Measurements from ENCODE around the gene MINDY1. TPM values are rescaled to one million over a fixed set of nuclear protein-coding genes. Genes with fewer than 3 reads are reported as not detected.
A peak's percentile ranks its signal among the peaks of the same experiment; 100 is the strongest.

Gene MINDY1
- total and polyA plus RNA-seq, 9 of the 15 experiments (the other 6 are each of a cell fraction or from before 2014, with no cell fraction given): 0.49 to 11.0 (median 6.0) TPM

GRCh38 chr1:150965605-150966004, 41.1 kb downstream of the MINDY1 start:
- no peak for FAIRE-seq
- POLR2A ChIA-PET: interaction anchor here (1.1 to 7.5 kb wide), 4 partner anchors 9 to 22 kb away, joined by 3 to 64 read pairs (median 30); partner anchors contain the start of gene CERS2
- TF ChIP-seq RFX5 (IDR thresholded peaks at IDR 0.05; ENCODE audit: low read depth, low read length) (no peak), NFIX (CRISPR knock-in tag; IDR thresholded peaks at IDR 0.05; ENCODE audit: low read depth) (no peak), MEF2A (IDR thresholded peaks at IDR 0.05; ENCODE audit: control insufficient read depth, low read depth, low read length) (no peak), CHD4 (IDR thresholded peaks at IDR 0.05; ENCODE audit: insufficient read depth, insufficient replicate concordance, low read depth, low read length, poor library complexity, severe bottlenecking) (no peak), POLR2A (conservative IDR thresholded peaks at IDR 0.05) (0 out of 2 replicates have a peak, but pooled peaks have one; percentile 27), ZNF518B (CRISPR knock-in tag; IDR thresholded peaks at IDR 0.05) (no peak), KDM4B (IDR thresholded peaks at IDR 0.05; ENCODE audit: borderline replicate concordance in 2 of 2, low read depth in 1 of 2) (no peak), CSDE1 (IDR thresholded peaks at IDR 0.05) (no peak), SOX6 (IDR thresholded peaks at IDR 0.05) (no peak), POLR2AphosphoS5 (IDR thresholded peaks at IDR 0.05; ENCODE audit: control insufficient read depth, insufficient read depth, low read depth, low read length) (peak; percentile 12; the same call in 1 of the 2 replicates), CTBP1 (IDR thresholded peaks at IDR 0.05; ENCODE audit: borderline replicate concordance) (no peak), ZBTB33 (CRISPR knock-in tag; IDR thresholded peaks at IDR 0.05) (no peak), U2AF2 (optimal IDR thresholded peaks at IDR 0.05; ENCODE audit: low read depth, low read length) (no peak)
- 80% methylated on average over 4 of the region's 4 CpGs for whole genome bisulfite sequencing (ENCODE audit: insufficient coverage, low coverage, missing lambda C conversion rate)
- H3K9ac ChIP-seq (ENCODE audit: insufficient read depth in 1 of 2, low read depth in 2 of 2, low read length in 2 of 2): no peak overlapping the region; a peak in 1 of 4 replicates
- H4K20me1 ChIP-seq (replicated peaks; ENCODE audit: control insufficient read depth, insufficient read depth, low read length): peaks cover 13% of the 10 kb centered on the region
- H3K9me1 ChIP-seq (ENCODE audit: control insufficient read depth, insufficient read depth, low read length): no peaks in the 10 kb centered on the region
- peaks cover 24% of the 10 kb centered on the region for H3K79me2 ChIP-seq (ENCODE audit: control insufficient read depth, insufficient read depth, low read length)
- peaks cover 3 to 7% of the 10 kb centered on the region in 2 experiments; a peak in 4 of 5 replicates for H3K4me1 ChIP-seq (replicated peaks in 1 of 2; ENCODE audit: control insufficient read depth in 2 of 2, insufficient read depth in 2 of 2, low read length in 2 of 2)
- no peaks in the 10 kb centered on the region for H3K9me3 ChIP-seq (replicated peaks; ENCODE audit: control insufficient read depth, insufficient read depth, low read depth, low read length)
- H3K36me3 ChIP-seq (ENCODE audit: control insufficient read depth, insufficient read depth, low read length): peaks cover 93% of the 10 kb centered on the region
- H2AFZ ChIP-seq (ENCODE audit: low read depth, low read length): no peak overlapping the region
- H3K4me3 ChIP-seq: no peak overlapping the region
- in situ Hi-C loops (cut with MboI) (no loop called here), intact Hi-C loops (cut with micrococcal nuclease) (no loop called here)
- H3K27ac ChIP-seq (ENCODE audit: extremely low read depth, low read depth, low read length): no peak overlapping the region
- no peaks in the 10 kb centered on the region for H3K27me3 ChIP-seq (ENCODE audit: control insufficient read depth in 2 of 2, insufficient read depth in 2 of 2, low read length in 2 of 2)
- ATAC-seq: no peak
- no peak for DNase-seq (ENCODE audit: extremely low read depth in 1 of 4, low spot score in 3 of 4)
- BruUV-seq (replicated peaks): TSS peak; percentile 30
- H3K4me2 ChIP-seq (ENCODE audit: insufficient read depth, low read length): no peak overlapping the region
- CTCF ChIA-PET (ENCODE audit: low intra/inter-chr PET ratio): interaction anchor here (1.4 kb wide), 1 partner anchor 14 kb away, joined by 5 read pairs; no protein-coding TSS in a partner anchor

All from K562 (cell line).